K562 (cell line): ENCODE data around the gene PLA2G12B. TPM values are rescaled to one million over a fixed set of nuclear protein-coding genes. Genes with fewer than 3 reads are reported as not detected.

Source experiments
- EWSR1 ChIP-seq: fragments of 450-650 bp; IDR thresholded peaks from 2 replicates; pipeline ENCODE4 v1.6.1; 2018; ENCODE audit warnings: borderline replicate concordance, mild to moderate bottlenecking, low read depth, moderate library complexity; ENCODE audit not compliant: partially characterized antibody
- MAZ ChIP-seq, 2 experiments: fragments of 450-650 bp in 1 of 2; sonication (generic) in 1 of 2; formaldehyde crosslinking; IDR thresholded peaks in 1 of 2; conservative IDR thresholded peaks in 1 of 2; 2 replicates each; pipeline versions ENCODE4 v1.4.0 to v1.5.0; 2020; ENCODE audit warnings: mild to moderate bottlenecking in 1 of 2, missing genetic modification reagents in 1 of 2
- NFIX ChIP-seq: fragments of 250-450 bp; sonication (Bioruptor Pico); IDR thresholded peaks from 2 replicates; pipeline ENCODE4 v1.4.0; 2020; ENCODE audit warnings: low read depth, mild to moderate bottlenecking, moderate library complexity
- POLR2B ChIP-seq: fragments of 450-650 bp; IDR thresholded peaks from 2 replicates; pipeline ENCODE4 v1.6.1; 2018; ENCODE audit warnings: low read depth; ENCODE audit not compliant: partially characterized antibody
- SPI1 ChIP-seq: IDR thresholded peaks from 2 replicates; pipeline ENCODE4 v1.6.1; 2011; ENCODE audit warnings: low read depth, low read length, control low read depth, borderline replicate concordance
- U2AF2 ChIP-seq: fragments of 200-400 bp; formaldehyde crosslinking; optimal IDR thresholded peaks from 2 replicates; pipeline ENCODE3; 2017; ENCODE audit warnings: low read depth, mild to moderate bottlenecking, low read length
- polyA plus RNA-seq, 8 experiments: library from polyadenylated mRNA; depleted of rRNA in 4 of 8; stranded (reverse) in 5 of 8; unstranded in 3 of 8; fragments of >200 nt; fragmentation: Nextera tagmentation in 2 of 8; fragmentation: Illumina TruSeq in 1 of 8; extraction: Ambion mirVana in 2 of 8; extraction: Trizol in 1 of 8; gene quantifications; 2 replicates each; pipeline versions ENCODE4 v1.2.1 to v1.2.3, GENCODE V29; 2011 to 2014; ENCODE audit warnings: inconsistent platforms in 1 of 8, missing spikeins in 1 of 8
- total RNA-seq, 7 experiments: library from RNA; depleted of rRNA in 6 of 7; stranded (reverse); fragments of >200 nt in 6 of 7; fragmentation: Illumina TruSeq in 2 of 7; extraction: Trizol in 2 of 7; gene quantifications; 2 replicates each; pipeline versions ENCODE4 v1.2.1 to v1.2.3, GENCODE V29; 2011 to 2021; ENCODE audit warnings: low replicate concordance in 1 of 7
- TF ChIP-seq, protein P1 (sequence below): fragments of 250-450 bp; sonication (Bioruptor Pico); IDR thresholded peaks from 2 replicates; pipeline ENCODE4 v1.4.0; 2020
- TF ChIP-seq, protein P2 (sequence below), 2 experiments: fragments of 250-450 bp in 1 of 2; fragments of 450-650 bp in 1 of 2; sonication (Bioruptor Pico) in 1 of 2; IDR thresholded peaks; 2 replicates each; pipeline versions ENCODE4 v1.6.1 to v1.8.0; 2016 to 2021; ENCODE audit warnings: mild to moderate bottlenecking in 2 of 2, moderate library complexity in 2 of 2, missing compliant biosample characterization in 1 of 2, missing genetic modification characterization in 1 of 2

PLA2G12B gene
- total and polyA plus RNA-seq, 9 of the 15 experiments (the other 6 are each of a cell fraction or from before 2014, with no cell fraction given) = not detected

DNA sequence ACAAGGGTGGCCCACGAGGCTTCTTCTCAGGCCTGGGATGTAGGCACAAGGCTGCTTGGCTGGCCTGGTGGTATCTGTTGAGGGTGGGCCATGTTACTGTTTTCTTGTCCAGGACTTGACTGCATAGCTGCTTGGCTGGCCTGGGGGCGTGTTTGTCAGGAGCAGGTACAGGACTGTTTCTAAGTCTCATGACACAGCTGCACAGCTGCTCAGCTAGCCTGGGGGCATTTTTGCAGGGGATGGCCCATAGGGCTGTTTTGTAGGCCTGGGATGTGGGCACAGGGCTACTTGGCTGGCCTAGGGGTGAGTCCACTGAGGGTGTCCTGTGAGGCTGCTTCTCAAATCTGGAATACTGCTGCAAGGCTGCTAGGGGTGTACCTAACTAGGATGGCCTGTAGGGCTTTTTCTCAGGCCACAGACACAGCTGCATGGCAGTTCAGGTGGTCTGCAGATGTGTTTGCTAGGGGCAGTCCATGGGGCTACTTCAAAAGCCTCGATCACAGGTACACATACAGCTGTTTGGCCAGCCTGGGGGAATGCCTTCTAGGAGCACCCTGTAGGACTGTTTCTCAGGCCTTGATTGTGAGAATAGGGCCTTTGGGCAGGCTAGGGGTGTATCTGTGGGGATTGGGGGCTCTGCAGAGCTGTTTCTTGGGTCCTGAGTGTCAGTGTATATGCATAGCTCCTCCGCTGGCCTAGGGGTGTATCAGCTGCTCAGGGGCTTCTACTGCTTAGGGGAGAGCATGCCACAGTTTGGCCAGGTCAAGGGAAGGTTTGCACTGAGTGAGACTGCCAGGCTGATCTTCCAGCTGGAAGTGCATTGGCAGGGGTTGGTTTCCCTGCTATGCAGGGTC lies 26.6 kb upstream of the PLA2G12B start (continued):
- TF ChIP-seq, protein P1, sequence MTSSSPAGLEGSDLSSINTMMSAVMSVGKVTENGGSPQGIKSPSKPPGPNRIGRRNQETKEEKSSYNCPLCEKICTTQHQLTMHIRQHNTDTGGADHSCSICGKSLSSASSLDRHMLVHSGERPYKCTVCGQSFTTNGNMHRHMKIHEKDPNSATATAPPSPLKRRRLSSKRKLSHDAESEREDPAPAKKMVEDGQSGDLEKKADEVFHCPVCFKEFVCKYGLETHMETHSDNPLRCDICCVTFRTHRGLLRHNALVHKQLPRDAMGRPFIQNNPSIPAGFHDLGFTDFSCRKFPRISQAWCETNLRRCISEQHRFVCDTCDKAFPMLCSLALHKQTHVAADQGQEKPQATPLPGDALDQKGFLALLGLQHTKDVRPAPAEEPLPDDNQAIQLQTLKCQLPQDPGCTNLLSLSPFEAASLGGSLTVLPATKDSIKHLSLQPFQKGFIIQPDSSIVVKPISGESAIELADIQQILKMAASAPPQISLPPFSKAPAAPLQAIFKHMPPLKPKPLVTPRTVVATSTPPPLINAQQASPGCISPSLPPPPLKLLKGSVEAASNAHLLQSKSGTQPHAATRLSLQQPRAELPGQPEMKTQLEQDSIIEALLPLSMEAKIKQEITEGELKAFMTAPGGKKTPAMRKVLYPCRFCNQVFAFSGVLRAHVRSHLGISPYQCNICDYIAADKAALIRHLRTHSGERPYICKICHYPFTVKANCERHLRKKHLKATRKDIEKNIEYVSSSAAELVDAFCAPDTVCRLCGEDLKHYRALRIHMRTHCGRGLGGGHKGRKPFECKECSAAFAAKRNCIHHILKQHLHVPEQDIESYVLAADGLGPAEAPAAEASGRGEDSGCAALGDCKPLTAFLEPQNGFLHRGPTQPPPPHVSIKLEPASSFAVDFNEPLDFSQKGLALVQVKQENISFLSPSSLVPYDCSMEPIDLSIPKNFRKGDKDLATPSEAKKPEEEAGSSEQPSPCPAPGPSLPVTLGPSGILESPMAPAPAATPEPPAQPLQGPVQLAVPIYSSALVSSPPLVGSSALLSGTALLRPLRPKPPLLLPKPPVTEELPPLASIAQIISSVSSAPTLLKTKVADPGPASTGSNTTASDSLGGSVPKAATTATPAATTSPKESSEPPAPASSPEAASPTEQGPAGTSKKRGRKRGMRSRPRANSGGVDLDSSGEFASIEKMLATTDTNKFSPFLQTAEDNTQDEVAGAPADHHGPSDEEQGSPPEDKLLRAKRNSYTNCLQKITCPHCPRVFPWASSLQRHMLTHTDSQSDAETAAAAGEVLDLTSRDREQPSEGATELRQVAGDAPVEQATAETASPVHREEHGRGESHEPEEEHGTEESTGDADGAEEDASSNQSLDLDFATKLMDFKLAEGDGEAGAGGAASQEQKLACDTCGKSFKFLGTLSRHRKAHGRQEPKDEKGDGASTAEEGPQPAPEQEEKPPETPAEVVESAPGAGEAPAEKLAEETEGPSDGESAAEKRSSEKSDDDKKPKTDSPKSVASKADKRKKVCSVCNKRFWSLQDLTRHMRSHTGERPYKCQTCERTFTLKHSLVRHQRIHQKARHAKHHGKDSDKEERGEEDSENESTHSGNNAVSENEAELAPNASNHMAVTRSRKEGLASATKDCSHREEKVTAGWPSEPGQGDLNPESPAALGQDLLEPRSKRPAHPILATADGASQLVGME (CRISPR knock-in tag) = no peak
- no peak for TF ChIP-seq POLR2B
- TF ChIP-seq EWSR1 = no peak
- no peak for TF ChIP-seq SPI1
- TF ChIP-seq, protein P2, sequence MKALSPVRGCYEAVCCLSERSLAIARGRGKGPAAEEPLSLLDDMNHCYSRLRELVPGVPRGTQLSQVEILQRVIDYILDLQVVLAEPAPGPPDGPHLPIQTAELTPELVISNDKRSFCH (CRISPR knock-in tag; IDR thresholded peaks at IDR 0.05) = no peak
- TF ChIP-seq, protein P2 (tag; IDR thresholded peaks at IDR 0.05) = no peak
- TF ChIP-seq NFIX (CRISPR knock-in tag) = no peak
- no peak for TF ChIP-seq U2AF2
- TF ChIP-seq MAZ (CRISPR knock-in tag; conservative IDR thresholded peaks at IDR 0.05 in 1 of 2, IDR thresholded peaks at IDR 0.05 in 1 of 2) = no peak
